Ovary (tissue), 3 donors: ENCODE data around the gene LAP3.

Experiments used
- CTCF ChIP-seq, 3 donors: fragments of 450-650 bp in 2 of 3; fragments of 200-600 bp in 1 of 3; IDR thresholded peaks; one replicate each; pipeline versions ENCODE4 v1.5.1 to v1.8.0; 2016 to 2022; ENCODE audit warnings: antibody characterized with exemption in 3 of 3, mild to moderate bottlenecking in 1 of 3
- EP300 ChIP-seq: sonication (generic); formaldehyde crosslinking; IDR thresholded peaks from one replicate; pipeline ENCODE4 v1.6.1; 2017; ENCODE audit warnings: antibody characterized with exemption
- POLR2A ChIP-seq: fragments of 450-650 bp; IDR thresholded peaks from one replicate; pipeline ENCODE4 v1.6.1; 2017; ENCODE audit warnings: antibody characterized with exemption, mild to moderate bottlenecking, moderate library complexity
- donor health status: DM: no; HTN: no; CAD: no.

- TF ChIP-seq CTCF (IDR thresholded peaks at IDR 0.05) (no peak), POLR2A (no peak), EP300 (no peak)
Measured at GRCh38 chr4:17574206-17574605, 2.8 kb upstream of the LAP3 start.
